ENCODE results near the gene SH3BP4. TPM values are rescaled to one million over a fixed set of nuclear protein-coding genes. Genes with fewer than 3 reads are reported as not detected.

Gene SH3BP4
- total RNA-seq, 4 donors from 2014 or later = 11.0 to 22.9 (median 18.7) TPM

DNA sequence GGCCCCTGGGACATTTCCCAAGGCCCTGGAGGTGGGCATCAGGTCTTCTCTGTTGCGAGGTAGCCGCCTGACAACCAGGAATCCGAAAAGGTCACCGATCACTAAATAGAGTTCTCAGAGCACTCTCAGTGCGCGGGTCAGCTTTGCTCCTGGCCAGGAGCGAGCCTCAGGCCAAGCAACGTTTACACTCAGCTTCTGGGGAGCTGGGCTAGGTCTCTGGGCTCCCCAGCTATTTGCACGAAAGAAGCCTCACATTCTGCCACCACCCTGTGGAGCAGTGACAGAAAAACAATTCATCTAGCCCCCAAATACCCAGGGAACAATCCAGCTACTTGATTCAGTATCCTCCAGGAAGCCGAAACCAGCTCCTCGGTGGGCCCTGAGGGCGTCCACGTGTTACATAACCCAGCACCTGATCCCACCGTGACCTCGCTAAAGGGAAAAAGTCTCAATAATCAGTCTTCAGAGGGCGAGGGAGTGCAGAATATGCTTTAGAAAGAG is 3.3 kb downstream of the SH3BP4 start:
- Histone ChIP-seq H3K9me3 (no peaks in the 10 kb centered on the region), H3K27me3 (peaks cover 0 to 24% (median 0%) of the 10 kb centered on the region in 4 donors), H3K4me1 (peaks cover 19 to 65% (median 27%) of the 10 kb centered on the region in 3 donors), H3K27ac (peak overlapping the region in 3 of 4 donors; percentile 47 to 89 (median 76)), H3K4me3 (no peak overlapping the region), H3K36me3 (no peaks in the 10 kb centered on the region)
- no peak for DNase-seq
- TF ChIP-seq POLR2A (IDR thresholded peaks at IDR 0.05) = no peak
- TF ChIP-seq, protein P1, sequence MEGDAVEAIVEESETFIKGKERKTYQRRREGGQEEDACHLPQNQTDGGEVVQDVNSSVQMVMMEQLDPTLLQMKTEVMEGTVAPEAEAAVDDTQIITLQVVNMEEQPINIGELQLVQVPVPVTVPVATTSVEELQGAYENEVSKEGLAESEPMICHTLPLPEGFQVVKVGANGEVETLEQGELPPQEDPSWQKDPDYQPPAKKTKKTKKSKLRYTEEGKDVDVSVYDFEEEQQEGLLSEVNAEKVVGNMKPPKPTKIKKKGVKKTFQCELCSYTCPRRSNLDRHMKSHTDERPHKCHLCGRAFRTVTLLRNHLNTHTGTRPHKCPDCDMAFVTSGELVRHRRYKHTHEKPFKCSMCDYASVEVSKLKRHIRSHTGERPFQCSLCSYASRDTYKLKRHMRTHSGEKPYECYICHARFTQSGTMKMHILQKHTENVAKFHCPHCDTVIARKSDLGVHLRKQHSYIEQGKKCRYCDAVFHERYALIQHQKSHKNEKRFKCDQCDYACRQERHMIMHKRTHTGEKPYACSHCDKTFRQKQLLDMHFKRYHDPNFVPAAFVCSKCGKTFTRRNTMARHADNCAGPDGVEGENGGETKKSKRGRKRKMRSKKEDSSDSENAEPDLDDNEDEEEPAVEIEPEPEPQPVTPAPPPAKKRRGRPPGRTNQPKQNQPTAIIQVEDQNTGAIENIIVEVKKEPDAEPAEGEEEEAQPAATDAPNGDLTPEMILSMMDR (IDR thresholded peaks at IDR 0.05) = no peak
- 76 to 89% methylated on average over 7 to 13 of the region's 16 CpGs for WGBS, 2 donors
- intact Hi-C loops (cut with DNase I) = no loop called here

DNA sequence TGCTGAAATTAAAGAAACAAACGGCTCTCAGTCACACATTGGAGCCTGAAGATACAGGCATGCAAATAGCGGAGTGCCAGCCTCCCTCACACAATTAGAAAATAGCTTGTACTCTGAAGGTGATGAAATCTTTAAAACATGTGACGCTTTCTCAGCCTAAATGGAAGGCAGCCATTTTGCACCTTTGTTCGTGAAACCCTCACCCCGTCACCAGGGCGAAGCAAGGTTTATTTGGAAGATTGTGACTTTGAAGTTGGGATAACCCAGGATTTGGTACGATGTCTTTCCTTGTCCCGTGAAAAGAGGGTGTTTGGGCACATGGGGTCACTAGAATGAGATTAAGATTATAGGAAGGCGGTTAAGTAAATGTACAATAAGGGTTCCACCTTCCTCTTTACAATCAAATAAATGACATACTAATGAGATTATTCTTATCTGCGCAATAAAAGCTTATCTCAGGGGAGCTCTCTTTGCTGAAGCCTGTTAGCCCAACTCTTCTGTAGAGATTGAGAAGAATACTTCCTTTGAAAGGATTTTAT is 4.2 kb downstream of the SH3BP4 start:
- TF ChIP-seq, protein P1 (IDR thresholded peaks at IDR 0.05) = no peak
- no peak for TF ChIP-seq POLR2A (IDR thresholded peaks at IDR 0.05)
- no peak overlapping the region for H3K27ac ChIP-seq
- H3K9me3 ChIP-seq = no peaks in the 10 kb centered on the region
- intact Hi-C loops (cut with DNase I) = no loop called here
- WGBS, 2 donors = 93 to 95% methylated on average over 10 of the region's 10 CpGs
- H3K4me3 ChIP-seq = no peak overlapping the region
- no peaks in the 10 kb centered on the region for H3K36me3 ChIP-seq
- peaks cover 0 to 15% (median 0%) of the 10 kb centered on the region in 4 donors for H3K27me3 ChIP-seq
- peaks cover 13 to 56% (median 19%) of the 10 kb centered on the region in 3 donors for H3K4me1 ChIP-seq
- no peak for DNase-seq

DNA sequence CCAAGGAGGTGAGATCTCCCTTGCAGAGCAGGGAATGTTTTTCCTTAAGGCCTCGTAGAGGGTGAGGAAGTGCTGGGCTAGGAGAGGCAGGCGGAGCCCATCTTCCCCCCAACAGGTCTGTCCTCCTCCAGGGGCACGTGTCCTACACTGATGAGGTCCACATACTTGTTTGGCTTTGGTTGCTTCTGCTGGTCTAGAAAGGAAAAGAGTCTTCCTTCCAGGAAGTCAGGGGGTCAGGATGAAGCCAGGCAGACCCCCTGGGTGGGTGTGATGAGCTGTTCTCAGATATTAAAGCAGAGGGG is 6.0 kb downstream of the SH3BP4 start:
- no peak overlapping the region for H3K27ac ChIP-seq
- TF ChIP-seq POLR2A (IDR thresholded peaks at IDR 0.05) = no peak
- TF ChIP-seq, protein P1 (IDR thresholded peaks at IDR 0.05) = no peak
- DNase-seq = no peak
- intact Hi-C loops (cut with DNase I) = no loop called here
- H3K4me3 ChIP-seq = no peak overlapping the region
- peaks cover 11 to 44% (median 15%) of the 10 kb centered on the region in 3 donors for H3K4me1 ChIP-seq
- WGBS, 2 donors = 17 to 50% methylated on average over 1 to 3 of the region's 3 CpGs
- H3K9me3 ChIP-seq = no peaks in the 10 kb centered on the region
- no peaks in the 10 kb centered on the region for H3K36me3 ChIP-seq
- H3K27me3 ChIP-seq = peaks cover 0 to under 1% (median 0%) of the 10 kb centered on the region in 4 donors

GRCh38 chr2:234958311-234958710 is 6.5 kb downstream of the SH3BP4 start:
- no peak overlapping the region for H3K4me3 ChIP-seq
- intact Hi-C loops (cut with DNase I) = no loop called here
- no peak overlapping the region for H3K27ac ChIP-seq
- no peak for TF ChIP-seq POLR2A (IDR thresholded peaks at IDR 0.05)
- TF ChIP-seq, protein P1 (IDR thresholded peaks at IDR 0.05) = no peak
- no peaks in the 10 kb centered on the region for H3K27me3 ChIP-seq
- H3K9me3 ChIP-seq = no peaks in the 10 kb centered on the region
- no peaks in the 10 kb centered on the region for H3K36me3 ChIP-seq
- peaks cover 9 to 42% (median 16%) of the 10 kb centered on the region in 3 donors for H3K4me1 ChIP-seq
- 72 to 77% methylated on average over 5 of the region's 5 CpGs for WGBS, 2 donors
- DNase-seq = no peak

- H3K36me3 ChIP-seq = no peaks in the 10 kb centered on the region
- intact Hi-C loops (cut with DNase I) = no loop called here
- no peak overlapping the region for H3K4me3 ChIP-seq
- TF ChIP-seq POLR2A (IDR thresholded peaks at IDR 0.05) = no peak
- TF ChIP-seq, protein P1 (IDR thresholded peaks at IDR 0.05) = no peak
- no peaks in the 10 kb centered on the region for H3K27me3 ChIP-seq
- no peaks in the 10 kb centered on the region for H3K9me3 ChIP-seq
- 91 to 96% methylated on average over 9 to 10 of the region's 10 CpGs for WGBS, 2 donors
- peaks cover 4 to 42% (median 17%) of the 10 kb centered on the region in 3 donors for H3K4me1 ChIP-seq
- DNase-seq = no peak
- H3K27ac ChIP-seq = no peak overlapping the region
These were observed 7.1 kb downstream of the SH3BP4 start for GRCh38 chr2:234958746-234959395.

Measured in esophagus squamous epithelium (tissue), 5 donors.